ENCODE results near the gene PTPRB. TPM values are rescaled to one million over a fixed set of nuclear protein-coding genes. Genes with fewer than 3 reads are reported as not detected.
A peak's percentile ranks its signal among the peaks of the same experiment; 100 is the strongest.

PTPRB gene
- total RNA-seq, 2 donors from 2014 or later, result 0.22 TPM; not detected in 1

GRCh38 chr12:70667253-70667652 is 30.0 kb upstream of the PTPRB start:
- DNase-seq, result no peak
- no peaks in the 10 kb centered on the region for H3K36me3 ChIP-seq (ENCODE audit: control insufficient read depth, insufficient read depth, low read length)
- no peaks in the 10 kb centered on the region for H3K9me3 ChIP-seq (ENCODE audit: control insufficient read depth, low read length)
- no peaks in the 10 kb centered on the region for H3K9me3 Mint-ChIP-seq
- no peak overlapping the region for H3K4me3 Mint-ChIP-seq
- no peaks in the 10 kb centered on the region for H3K36me3 Mint-ChIP-seq (ENCODE audit: low read depth)
- no peak overlapping the region for H3K27ac Mint-ChIP-seq
- no peaks in the 10 kb centered on the region for H3K4me1 ChIP-seq (ENCODE audit: control insufficient read depth, insufficient read depth, low read length)
- 92% methylated on average over 2 of the region's 2 CpGs; no CpG with 5 or more reads in 1 of the 2 experiments for WGBS, 2 experiments (ENCODE audit: insufficient coverage in 1 of 2, insufficient read length in 1 of 2)
- no peaks in the 10 kb centered on the region for H3K27me3 ChIP-seq (ENCODE audit: control insufficient read depth, insufficient read depth, low read length, poor library complexity, severe bottlenecking)
- H3K9ac ChIP-seq (ENCODE audit: extremely low read depth, low read length, poor library complexity, severe bottlenecking), result no peak overlapping the region
- no peak overlapping the region for H3K4me3 ChIP-seq (ENCODE audit: low read length)
- H3K4me1 Mint-ChIP-seq, result peaks cover 9% of the 10 kb centered on the region
- no peaks in the 10 kb centered on the region for H3K27me3 Mint-ChIP-seq (ENCODE audit: insufficient read depth)
- H3K27ac ChIP-seq (ENCODE audit: low read depth, low read length), result no peak overlapping the region
- TF ChIP-seq, protein P1, sequence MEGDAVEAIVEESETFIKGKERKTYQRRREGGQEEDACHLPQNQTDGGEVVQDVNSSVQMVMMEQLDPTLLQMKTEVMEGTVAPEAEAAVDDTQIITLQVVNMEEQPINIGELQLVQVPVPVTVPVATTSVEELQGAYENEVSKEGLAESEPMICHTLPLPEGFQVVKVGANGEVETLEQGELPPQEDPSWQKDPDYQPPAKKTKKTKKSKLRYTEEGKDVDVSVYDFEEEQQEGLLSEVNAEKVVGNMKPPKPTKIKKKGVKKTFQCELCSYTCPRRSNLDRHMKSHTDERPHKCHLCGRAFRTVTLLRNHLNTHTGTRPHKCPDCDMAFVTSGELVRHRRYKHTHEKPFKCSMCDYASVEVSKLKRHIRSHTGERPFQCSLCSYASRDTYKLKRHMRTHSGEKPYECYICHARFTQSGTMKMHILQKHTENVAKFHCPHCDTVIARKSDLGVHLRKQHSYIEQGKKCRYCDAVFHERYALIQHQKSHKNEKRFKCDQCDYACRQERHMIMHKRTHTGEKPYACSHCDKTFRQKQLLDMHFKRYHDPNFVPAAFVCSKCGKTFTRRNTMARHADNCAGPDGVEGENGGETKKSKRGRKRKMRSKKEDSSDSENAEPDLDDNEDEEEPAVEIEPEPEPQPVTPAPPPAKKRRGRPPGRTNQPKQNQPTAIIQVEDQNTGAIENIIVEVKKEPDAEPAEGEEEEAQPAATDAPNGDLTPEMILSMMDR (conservative IDR thresholded peaks at IDR 0.05), result no peak

GRCh38 chr12:70666364-70666763 is 29.1 kb upstream of the PTPRB start:
- H3K36me3 Mint-ChIP-seq (ENCODE audit: low read depth), result no peaks in the 10 kb centered on the region
- no peaks in the 10 kb centered on the region for H3K27me3 Mint-ChIP-seq (ENCODE audit: insufficient read depth)
- H3K9me3 ChIP-seq (ENCODE audit: control insufficient read depth, low read length), result no peaks in the 10 kb centered on the region
- H3K27me3 ChIP-seq (ENCODE audit: control insufficient read depth, insufficient read depth, low read length, poor library complexity, severe bottlenecking), result no peaks in the 10 kb centered on the region
- H3K9ac ChIP-seq (ENCODE audit: extremely low read depth, low read length, poor library complexity, severe bottlenecking), result no peak overlapping the region
- no peak for DNase-seq
- H3K4me1 ChIP-seq (ENCODE audit: control insufficient read depth, insufficient read depth, low read length), result no peaks in the 10 kb centered on the region
- no peak overlapping the region for H3K27ac Mint-ChIP-seq
- H3K4me1 Mint-ChIP-seq, result peaks cover 15% of the 10 kb centered on the region
- TF ChIP-seq, protein P1 (conservative IDR thresholded peaks at IDR 0.05), result no peak
- WGBS, 2 experiments (ENCODE audit: insufficient coverage in 1 of 2, insufficient read length in 1 of 2), result 100% methylated on average over 1 of the region's 1 CpG
- no peaks in the 10 kb centered on the region for H3K9me3 Mint-ChIP-seq
- no peak overlapping the region for H3K27ac ChIP-seq (ENCODE audit: low read depth, low read length)
- no peaks in the 10 kb centered on the region for H3K36me3 ChIP-seq (ENCODE audit: control insufficient read depth, insufficient read depth, low read length)
- no peak overlapping the region for H3K4me3 Mint-ChIP-seq
- no peak overlapping the region for H3K4me3 ChIP-seq (ENCODE audit: low read length)

GRCh38 chr12:70664465-70664881 is 27.2 kb upstream of the PTPRB start:
- H3K36me3 ChIP-seq (ENCODE audit: control insufficient read depth, insufficient read depth, low read length), result no peaks in the 10 kb centered on the region
- no peaks in the 10 kb centered on the region for H3K9me3 ChIP-seq (ENCODE audit: control insufficient read depth, low read length)
- no peaks in the 10 kb centered on the region for H3K27me3 ChIP-seq (ENCODE audit: control insufficient read depth, insufficient read depth, low read length, poor library complexity, severe bottlenecking)
- peak; percentile 59 for DNase-seq
- H3K27ac ChIP-seq (ENCODE audit: low read depth, low read length), result no peak overlapping the region
- WGBS, 2 experiments (ENCODE audit: insufficient coverage in 1 of 2, insufficient read length in 1 of 2), result 60 to 66% methylated on average over 6 to 7 of the region's 7 CpGs
- Mint-ChIP-seq H3K27ac (no peak overlapping the region), H3K9me3 (no peaks in the 10 kb centered on the region), H3K4me1 (peaks cover 15% of the 10 kb centered on the region), H3K4me3 (peak overlapping the region; percentile 12), H3K36me3 (ENCODE audit: low read depth) (no peaks in the 10 kb centered on the region), H3K27me3 (ENCODE audit: insufficient read depth) (no peaks in the 10 kb centered on the region)
- no peak overlapping the region for H3K9ac ChIP-seq (ENCODE audit: extremely low read depth, low read length, poor library complexity, severe bottlenecking)
- no peaks in the 10 kb centered on the region for H3K4me1 ChIP-seq (ENCODE audit: control insufficient read depth, insufficient read depth, low read length)
- no peak overlapping the region for H3K4me3 ChIP-seq (ENCODE audit: low read length)
- TF ChIP-seq, protein P1 (conservative IDR thresholded peaks at IDR 0.05), result no peak
